Caco-2 (cell line): ENCODE results near the gene RASGRF1. TPM values are rescaled to one million over a fixed set of nuclear protein-coding genes. Genes with fewer than 3 reads are reported as not detected.

ENCODE experiments used
- BruUV-seq: library from RNA; stranded (reverse); fragments of 400-500 nt; replicated peaks from 2 replicates; lab custom pipeline; 2021; lab: Mats Ljungman, UMichigan
- CTCF ChIA-PET: fragments of 300-600 bp; sonication (Branson Sonifier 250); formaldehyde crosslinking; loops from one replicate; lab custom pipeline; 2022; ENCODE audit warnings: antibody characterized with exemption; lab: Charles Lee
- POLR2A ChIA-PET: fragments of 300-600 bp; sonication (Branson Sonifier 250); formaldehyde crosslinking; loops from one replicate; lab custom pipeline; 2022; ENCODE audit warnings: antibody characterized with exemption; lab: Charles Lee
- DNase-seq, 2 experiments: peaks; one replicate each; pipeline versions ENCODE4 v3.0.0 to v3.0.0-alpha.2; 2020 to 2022
- H3K27me3 ChIP-seq: replicated peaks from 2 replicates; pipeline ENCODE4 v1.6.0; 2011; ENCODE audit warnings: low read length; ENCODE audit not compliant: control insufficient read depth, insufficient read depth
- H3K36me3 ChIP-seq: 2 replicates; pipeline ENCODE4 v1.5.1; 2011; ENCODE audit warnings: low read length; ENCODE audit not compliant: control insufficient read depth, insufficient read depth
- H3K4me1 ChIP-seq: fragments of 250-450 bp; sonication (Bioruptor Pico); 2 replicates; pipeline ENCODE4 v1.5.1; 2020; ENCODE audit warnings: mild to moderate bottlenecking
- H3K4me3 ChIP-seq: 2 replicates; pipeline ENCODE4 v1.5.1; 2011; ENCODE audit warnings: low read depth, mild to moderate bottlenecking, control low read depth, low read length
- H3K9me3 ChIP-seq: fragments of 250-450 bp; sonication (Bioruptor Pico); 2 replicates; pipeline ENCODE4 v1.5.1; 2020; ENCODE audit warnings: mild to moderate bottlenecking, moderate library complexity
- H3K27ac Mint-ChIP-seq: one replicate; pipeline ENCODE4 v1.8.0; 2022; ENCODE audit warnings: mixed read lengths; ENCODE audit not compliant: unreplicated experiment
- H3K27me3 Mint-ChIP-seq: one replicate; pipeline ENCODE4 v1.8.0; 2022; ENCODE audit warnings: mixed read lengths; ENCODE audit not compliant: insufficient read depth, unreplicated experiment
- H3K36me3 Mint-ChIP-seq: one replicate; pipeline ENCODE4 v1.8.0; 2022; ENCODE audit warnings: mild to moderate bottlenecking, mixed read lengths; ENCODE audit not compliant: insufficient read depth, unreplicated experiment
- H3K4me1 Mint-ChIP-seq: one replicate; pipeline ENCODE4 v1.8.0; 2022; ENCODE audit warnings: low read depth, mixed read lengths; ENCODE audit not compliant: unreplicated experiment
- H3K4me3 Mint-ChIP-seq: one replicate; pipeline ENCODE4 v1.8.0; 2022; ENCODE audit warnings: mild to moderate bottlenecking, moderate library complexity, mixed read lengths; ENCODE audit not compliant: unreplicated experiment
- H3K9me3 Mint-ChIP-seq: one replicate; pipeline ENCODE4 v1.8.0; 2022; ENCODE audit warnings: mixed read lengths; ENCODE audit not compliant: unreplicated experiment
- intact Hi-C: fragments of 100-400 bp; cut with micrococcal nuclease; formaldehyde crosslinking; loops from one replicate; pipeline ENCODE4 v1.10.0; 2022; ENCODE audit not compliant: unreplicated experiment
- total RNA-seq: library from RNA; stranded (reverse); gene quantifications from 2 replicates; pipeline ENCODE4 v1.2.3, GENCODE V29; 2022
- TF ChIP-seq, protein P1 (sequence below), 2 experiments: fragments of 200-600 bp in 1 of 2; IDR thresholded peaks; 1 replicate in 1 of 2; 2 replicates in 1 of 2; pipeline versions ENCODE4 v1.5.1 to v1.8.0; 2011 to 2022; ENCODE audit warnings: antibody characterized with exemption in 1 of 2, control low read depth in 1 of 2, inconsistent platforms in 1 of 2, low read depth in 1 of 2, low read length in 1 of 2, mild to moderate bottlenecking in 1 of 2, moderate library complexity in 1 of 2; ENCODE audit not compliant: insufficient read depth in 1 of 2, severe bottlenecking in 1 of 2, unreplicated experiment in 1 of 2

RASGRF1 gene
- total RNA-seq, 1 experiment from 2014 or later = 0.57 TPM

DNA sequence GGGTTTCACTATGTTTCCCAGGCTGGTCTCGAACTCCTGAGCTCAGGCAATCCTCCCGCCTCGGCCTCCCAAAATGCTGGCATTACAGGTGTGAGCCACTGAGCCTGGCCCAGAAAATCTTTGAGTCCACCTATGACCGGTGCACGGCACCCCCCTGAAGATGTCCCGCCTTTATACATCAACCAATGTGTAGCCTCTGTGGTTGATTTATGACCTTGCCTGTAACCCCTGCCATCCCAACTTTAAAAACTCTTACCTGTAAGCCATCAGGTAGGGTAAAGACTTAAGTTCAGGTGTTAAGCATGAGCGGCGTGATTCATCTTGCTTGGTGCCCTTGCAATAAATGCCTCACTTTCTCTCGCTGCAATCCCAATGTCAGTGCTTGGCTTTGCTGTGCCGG is 131.2 kb downstream of the RASGRF1 start:
- Histone ChIP-seq H3K27me3 (no peaks in the 10 kb centered on the region), H3K9me3 (no peaks in the 10 kb centered on the region), H3K36me3 (no peaks in the 10 kb centered on the region), H3K4me3 (no peak overlapping the region), H3K4me1 (no peaks in the 10 kb centered on the region)
- H3K9me3 Mint-ChIP-seq = no peaks in the 10 kb centered on the region
- H3K4me1 Mint-ChIP-seq = no peaks in the 10 kb centered on the region
- no peaks in the 10 kb centered on the region for H3K36me3 Mint-ChIP-seq
- ChIA-PET CTCF (no interaction called here), POLR2A (no interaction called here)
- TF ChIP-seq, protein P1, sequence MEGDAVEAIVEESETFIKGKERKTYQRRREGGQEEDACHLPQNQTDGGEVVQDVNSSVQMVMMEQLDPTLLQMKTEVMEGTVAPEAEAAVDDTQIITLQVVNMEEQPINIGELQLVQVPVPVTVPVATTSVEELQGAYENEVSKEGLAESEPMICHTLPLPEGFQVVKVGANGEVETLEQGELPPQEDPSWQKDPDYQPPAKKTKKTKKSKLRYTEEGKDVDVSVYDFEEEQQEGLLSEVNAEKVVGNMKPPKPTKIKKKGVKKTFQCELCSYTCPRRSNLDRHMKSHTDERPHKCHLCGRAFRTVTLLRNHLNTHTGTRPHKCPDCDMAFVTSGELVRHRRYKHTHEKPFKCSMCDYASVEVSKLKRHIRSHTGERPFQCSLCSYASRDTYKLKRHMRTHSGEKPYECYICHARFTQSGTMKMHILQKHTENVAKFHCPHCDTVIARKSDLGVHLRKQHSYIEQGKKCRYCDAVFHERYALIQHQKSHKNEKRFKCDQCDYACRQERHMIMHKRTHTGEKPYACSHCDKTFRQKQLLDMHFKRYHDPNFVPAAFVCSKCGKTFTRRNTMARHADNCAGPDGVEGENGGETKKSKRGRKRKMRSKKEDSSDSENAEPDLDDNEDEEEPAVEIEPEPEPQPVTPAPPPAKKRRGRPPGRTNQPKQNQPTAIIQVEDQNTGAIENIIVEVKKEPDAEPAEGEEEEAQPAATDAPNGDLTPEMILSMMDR (IDR thresholded peaks at IDR 0.05; ENCODE audit: insufficient read depth in 1 of 2, low read depth in 1 of 2, low read length in 1 of 2, severe bottlenecking in 1 of 2, unreplicated experiment in 1 of 2) = no peak
- no peaks in the 10 kb centered on the region for H3K27me3 Mint-ChIP-seq
- no peak overlapping the region for H3K27ac Mint-ChIP-seq
- intact Hi-C loops = no loop called here
- BruUV-seq = no TSS peak
- H3K4me3 Mint-ChIP-seq = no peak overlapping the region
- DNase-seq = no peak

GRCh38 chr15:78957416-78958093 is 133.0 kb downstream of the RASGRF1 start:
- no peak overlapping the region for H3K4me3 ChIP-seq
- no peaks in the 10 kb centered on the region for H3K9me3 Mint-ChIP-seq
- no TSS peak for BruUV-seq
- POLR2A ChIA-PET = no interaction called here
- no peaks in the 10 kb centered on the region for H3K36me3 Mint-ChIP-seq
- intact Hi-C loops = no loop called here
- no peaks in the 10 kb centered on the region for H3K27me3 Mint-ChIP-seq
- H3K9me3 ChIP-seq = no peaks in the 10 kb centered on the region
- no peaks in the 10 kb centered on the region for H3K36me3 ChIP-seq
- H3K27me3 ChIP-seq = no peaks in the 10 kb centered on the region
- no peaks in the 10 kb centered on the region for H3K4me1 ChIP-seq
- H3K27ac Mint-ChIP-seq = no peak overlapping the region
- CTCF ChIA-PET = no interaction called here
- no peak overlapping the region for H3K4me3 Mint-ChIP-seq
- TF ChIP-seq, protein P1 (IDR thresholded peaks at IDR 0.05; ENCODE audit: insufficient read depth in 1 of 2, low read depth in 1 of 2, low read length in 1 of 2, severe bottlenecking in 1 of 2, unreplicated experiment in 1 of 2) = no peak
- DNase-seq = no peak
- peaks cover 5% of the 10 kb centered on the region for H3K4me1 Mint-ChIP-seq

DNA sequence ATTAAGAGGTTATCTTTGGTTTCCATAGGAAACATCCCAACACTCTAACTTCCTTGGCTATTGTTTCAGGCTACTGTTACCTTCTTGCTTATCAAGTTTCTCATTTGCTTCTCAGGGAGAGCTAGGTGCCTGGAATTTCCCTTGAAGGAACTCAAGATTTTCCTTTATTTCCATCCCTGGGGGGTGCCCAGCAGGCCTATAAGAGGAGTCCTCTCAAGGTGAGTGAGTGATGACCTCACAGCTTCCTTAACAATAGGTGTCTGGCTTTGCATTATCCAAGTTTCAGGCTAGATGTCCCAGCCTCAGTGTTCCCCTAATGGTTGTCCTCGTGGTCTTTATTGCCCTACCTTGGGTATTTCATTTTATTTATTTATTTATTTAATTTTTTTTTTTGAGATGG is 133.6 kb downstream of the RASGRF1 start:
- DNase-seq = no peak
- Histone ChIP-seq H3K9me3 (no peaks in the 10 kb centered on the region), H3K4me1 (peaks cover 1% of the 10 kb centered on the region), H3K27me3 (no peaks in the 10 kb centered on the region), H3K4me3 (no peak overlapping the region), H3K36me3 (no peaks in the 10 kb centered on the region)
- H3K4me1 Mint-ChIP-seq = peaks cover 11% of the 10 kb centered on the region
- TF ChIP-seq, protein P1 (IDR thresholded peaks at IDR 0.05; ENCODE audit: insufficient read depth in 1 of 2, low read depth in 1 of 2, low read length in 1 of 2, severe bottlenecking in 1 of 2, unreplicated experiment in 1 of 2) = no peak
- no peaks in the 10 kb centered on the region for H3K36me3 Mint-ChIP-seq
- no peak overlapping the region for H3K27ac Mint-ChIP-seq
- no peak overlapping the region for H3K4me3 Mint-ChIP-seq
- POLR2A ChIA-PET = no interaction called here
- BruUV-seq = no TSS peak
- no peaks in the 10 kb centered on the region for H3K27me3 Mint-ChIP-seq
- no peaks in the 10 kb centered on the region for H3K9me3 Mint-ChIP-seq
- CTCF ChIA-PET = no interaction called here
- intact Hi-C loops = no loop called here
